HAP-1 (cell line): ENCODE results near the gene ERBB2.
A peak's percentile ranks its signal among the peaks of the same experiment; 100 is the strongest.

ENCODE experiments used
- DNase-seq, 2 experiments: peaks; one replicate each; pipeline ENCODE4 v3.0.0-alpha.2; 2016 to 2020; ENCODE audit warnings: low spot score in 2 of 2
- H3K27me3 ChIP-seq: fragments of 250-450 bp; sonication (Bioruptor Pico); 2 replicates; pipeline ENCODE4 v1.5.1; 2020; ENCODE audit warnings: low read depth, mild to moderate bottlenecking, moderate library complexity
- H3K36me3 ChIP-seq: fragments of 250-450 bp; sonication (Bioruptor Pico); replicated peaks from 2 replicates; pipeline ENCODE4 v1.5.1; 2020; ENCODE audit warnings: mild to moderate bottlenecking
- H3K4me1 ChIP-seq: fragments of 250-450 bp; sonication (Bioruptor Pico); 2 replicates; pipeline ENCODE4 v1.5.1; 2020; ENCODE audit warnings: mild to moderate bottlenecking
- H3K4me3 ChIP-seq: fragments of 250-450 bp; sonication (Bioruptor Pico); 2 replicates; pipeline ENCODE4 v1.5.1; 2020; ENCODE audit warnings: mild to moderate bottlenecking, moderate library complexity
- H3K9me3 ChIP-seq: fragments of 250-450 bp; sonication (Bioruptor Pico); 2 replicates; pipeline ENCODE4 v1.5.1; 2020; ENCODE audit warnings: mild to moderate bottlenecking, moderate library complexity
- in situ Hi-C: fragments of 300-500 bp; cut with MboI; formaldehyde crosslinking; loops from 3 replicates; pipeline ENCODE4 v1.14.3; 2020; ENCODE audit warnings: low sequenced_read_pairs, inconsistent platforms, mixed read lengths

The ERBB2 gene

DNA sequence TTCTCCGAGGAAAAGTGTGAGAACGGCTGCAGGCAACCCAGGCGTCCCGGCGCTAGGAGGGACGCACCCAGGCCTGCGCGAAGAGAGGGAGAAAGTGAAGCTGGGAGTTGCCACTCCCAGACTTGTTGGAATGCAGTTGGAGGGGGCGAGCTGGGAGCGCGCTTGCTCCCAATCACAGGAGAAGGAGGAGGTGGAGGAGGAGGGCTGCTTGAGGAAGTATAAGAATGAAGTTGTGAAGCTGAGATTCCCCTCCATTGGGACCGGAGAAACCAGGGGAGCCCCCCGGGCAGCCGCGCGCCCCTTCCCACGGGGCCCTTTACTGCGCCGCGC lies at the start of gene ERBB2:
Gene ERBB2, plus strand, starts transcription at position 247 of the 330 bp plus-strand sequence. CDS start 175 bp downstream, outside the sequence.
- H3K4me3 ChIP-seq, result peak within 1 kb of the TSS; percentile 21
- H3K4me1 ChIP-seq, result peaks cover 3% of the 10 kb centered on the region; the same call in 1 of the 2 replicates
- H3K27me3 ChIP-seq, result no peaks in the 10 kb centered on the region
- in situ Hi-C loops, result no loop called here
- DNase-seq, result peak in 1 of 2 experiments; percentile 43
- no peaks in the 10 kb centered on the region for H3K9me3 ChIP-seq
- H3K36me3 ChIP-seq, result no peaks in the 10 kb centered on the region

- Histone ChIP-seq H3K36me3 (no peaks in the 10 kb centered on the region; the same call in 1 of the 2 replicates), H3K4me3 (no peak overlapping the region), H3K27me3 (no peaks in the 10 kb centered on the region), H3K4me1 (peaks cover 16% of the 10 kb centered on the region; the same call in 1 of the 2 replicates), H3K9me3 (no peaks in the 10 kb centered on the region)
- in situ Hi-C loops, result no loop called here
- DNase-seq, result no peak
Observed at GRCh38 chr17:39650121-39650579, 49.7 kb upstream of the ERBB2 start.

GRCh38 chr17:39651923-39652586 lies 47.8 kb upstream of the ERBB2 start:
- no peaks in the 10 kb centered on the region; the same call in 1 of the 2 replicates for H3K36me3 ChIP-seq
- DNase-seq, result no peak
- peaks cover 16% of the 10 kb centered on the region; the same call in 1 of the 2 replicates for H3K4me1 ChIP-seq
- no peak overlapping the region for H3K4me3 ChIP-seq
- in situ Hi-C loops, result no loop called here
- H3K27me3 ChIP-seq, result no peaks in the 10 kb centered on the region
- H3K9me3 ChIP-seq, result no peaks in the 10 kb centered on the region

- DNase-seq, result peak; percentile 72 to 78
- Histone ChIP-seq H3K4me3 (no peak overlapping the region), H3K4me1 (peaks cover 16% of the 10 kb centered on the region; the same call in 1 of the 2 replicates), H3K36me3 (no peaks in the 10 kb centered on the region; the same call in 1 of the 2 replicates), H3K9me3 (no peaks in the 10 kb centered on the region), H3K27me3 (no peaks in the 10 kb centered on the region)
- in situ Hi-C loops, result no loop called here
Observed at GRCh38 chr17:39652587-39653315, 47.1 kb upstream of the ERBB2 start.

DNA sequence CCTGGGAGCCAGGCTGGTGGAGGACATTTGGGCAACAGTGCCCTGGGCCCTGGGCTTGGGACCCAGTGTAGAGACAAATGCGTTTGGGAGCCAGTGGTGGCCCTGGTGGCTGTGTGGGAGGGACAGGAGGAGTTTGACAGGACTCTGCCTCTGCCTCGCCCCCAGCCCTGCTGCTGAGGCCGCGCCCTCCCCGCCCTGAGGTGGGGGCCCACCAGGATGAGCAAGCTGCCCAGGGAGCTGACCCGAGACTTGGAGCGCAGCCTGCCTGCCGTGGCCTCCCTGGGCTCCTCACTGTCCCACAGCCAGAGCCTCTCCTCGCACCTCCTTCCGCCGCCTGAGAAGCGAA lies 46.6 kb upstream of the ERBB2 start:
- peaks cover 16% of the 10 kb centered on the region; the same call in 1 of the 2 replicates for H3K4me1 ChIP-seq

DNA sequence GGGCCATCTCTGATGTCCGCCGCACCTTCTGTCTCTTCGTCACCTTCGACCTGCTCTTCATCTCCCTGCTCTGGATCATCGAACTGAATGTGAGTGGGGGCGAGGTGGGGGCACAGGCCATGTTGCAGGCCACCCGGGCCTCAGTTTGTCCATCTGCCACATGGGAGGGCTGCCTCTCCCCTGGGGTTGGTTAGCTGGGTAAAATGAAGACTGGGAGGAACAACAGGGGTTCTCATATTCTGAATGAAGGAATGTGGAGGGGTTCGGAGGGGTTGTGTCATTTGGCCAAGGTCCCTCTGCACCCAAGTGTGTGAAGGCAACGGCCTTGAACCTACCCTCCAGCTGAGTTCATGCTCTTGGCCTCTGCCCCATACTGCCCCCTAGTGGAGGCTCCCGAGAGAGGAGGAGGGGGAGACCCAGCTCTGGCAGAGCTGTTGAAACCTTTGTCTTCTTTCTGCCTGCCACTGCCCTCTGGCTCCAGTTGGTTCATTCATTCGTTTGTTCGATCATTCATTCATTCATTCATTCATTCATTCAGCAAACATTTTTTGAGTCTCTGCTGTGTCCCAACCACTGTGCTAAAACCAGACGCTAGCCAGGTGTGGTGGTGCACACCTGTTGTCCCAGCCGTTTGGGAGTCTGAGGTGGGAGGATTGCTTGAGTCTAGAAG lies 46.1 kb upstream of the ERBB2 start:
- Histone ChIP-seq H3K9me3 (no peaks in the 10 kb centered on the region), H3K27me3 (no peaks in the 10 kb centered on the region), H3K36me3 (no peaks in the 10 kb centered on the region; the same call in 1 of the 2 replicates), H3K4me1 (peaks cover 16% of the 10 kb centered on the region; the same call in 1 of the 2 replicates), H3K4me3 (no peak overlapping the region)
- in situ Hi-C loops, result no loop called here
- DNase-seq, result peak; percentile 38 to 89

More for the DNA sequence above, 46.6 kb upstream of the ERBB2 start:
- DNase-seq, result no peak
- Histone ChIP-seq H3K27me3 (no peaks in the 10 kb centered on the region), H3K4me3 (no peak overlapping the region), H3K9me3 (no peaks in the 10 kb centered on the region), H3K36me3 (no peaks in the 10 kb centered on the region; the same call in 1 of the 2 replicates)
- in situ Hi-C loops, result no loop called here

- Histone ChIP-seq H3K9me3 (no peaks in the 10 kb centered on the region), H3K4me1 (peaks cover 16% of the 10 kb centered on the region; the same call in 1 of the 2 replicates), H3K36me3 (no peaks in the 10 kb centered on the region; the same call in 1 of the 2 replicates), H3K4me3 (no peak overlapping the region), H3K27me3 (no peaks in the 10 kb centered on the region)
- in situ Hi-C loops, result no loop called here
- DNase-seq, result no peak
Observed at GRCh38 chr17:39655105-39655504, 44.8 kb upstream of the ERBB2 start.

- in situ Hi-C loops, result no loop called here
- H3K36me3 ChIP-seq, result no peaks in the 10 kb centered on the region; the same call in 1 of the 2 replicates
Observed at GRCh38 chr17:39658346-39658745, 41.5 kb upstream of the ERBB2 start.

DNA sequence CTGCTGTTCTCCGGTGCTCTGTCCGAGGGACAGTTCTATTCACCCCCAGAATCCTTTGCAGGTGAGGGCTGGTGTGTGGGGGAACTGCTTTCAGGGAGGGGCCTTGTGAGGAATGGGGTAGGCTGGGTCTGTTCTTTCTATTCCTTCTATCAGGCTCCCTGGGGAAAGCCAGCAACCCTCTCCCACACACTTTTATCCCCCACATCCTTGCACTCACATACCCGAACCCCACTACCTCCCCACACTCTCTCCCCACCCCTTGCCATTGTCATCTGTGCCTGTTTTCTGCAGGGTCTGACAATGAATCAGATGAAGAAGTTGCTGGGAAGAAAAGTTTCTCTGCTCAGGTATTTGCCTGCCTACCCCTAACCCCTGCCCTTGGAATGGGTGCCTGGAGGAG lies 41.1 kb upstream of the ERBB2 start:
- Histone ChIP-seq H3K4me1 (peaks cover under 1% of the 10 kb centered on the region; the same call in 1 of the 2 replicates), H3K4me3 (no peak overlapping the region), H3K27me3 (no peaks in the 10 kb centered on the region), H3K9me3 (no peaks in the 10 kb centered on the region), H3K36me3 (no peaks in the 10 kb centered on the region; the same call in 1 of the 2 replicates)
- no peak for DNase-seq
- in situ Hi-C loops, result no loop called here

More at GRCh38 chr17:39658346-39658745, 41.5 kb upstream of the ERBB2 start:
- Histone ChIP-seq H3K27me3 (no peaks in the 10 kb centered on the region), H3K9me3 (no peaks in the 10 kb centered on the region), H3K4me3 (no peak overlapping the region), H3K4me1 (peaks cover 4% of the 10 kb centered on the region; the same call in 1 of the 2 replicates)
- DNase-seq, result no peak

- in situ Hi-C loops, result no loop called here
- H3K36me3 ChIP-seq, result no peaks in the 10 kb centered on the region
Observed at GRCh38 chr17:39659279-39660010, 40.4 kb upstream of the ERBB2 start.

DNA sequence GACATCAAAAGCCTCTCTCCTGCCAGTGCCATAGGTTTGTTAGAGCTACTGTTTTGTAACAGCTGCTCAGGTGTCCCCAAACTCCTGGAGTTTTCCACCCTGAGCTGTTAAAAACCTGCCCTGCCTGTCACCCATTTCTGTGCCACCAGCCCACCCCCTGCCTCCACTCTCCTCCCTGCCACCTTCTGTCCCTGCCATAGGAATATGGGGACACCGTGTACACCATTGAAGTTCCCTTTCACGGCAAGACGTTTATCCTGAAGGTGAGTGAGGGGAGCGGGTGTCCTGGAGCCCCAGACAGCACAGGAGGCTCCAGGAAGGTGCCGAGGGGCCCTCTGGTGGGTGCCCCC lies 39.9 kb upstream of the ERBB2 start:
- Histone ChIP-seq H3K9me3 (no peaks in the 10 kb centered on the region), H3K27me3 (no peaks in the 10 kb centered on the region), H3K4me1 (no peaks in the 10 kb centered on the region), H3K4me3 (no peak overlapping the region), H3K36me3 (no peaks in the 10 kb centered on the region)
- in situ Hi-C loops, result no loop called here
- no peak for DNase-seq

More at GRCh38 chr17:39659279-39660010, 40.4 kb upstream of the ERBB2 start:
- Histone ChIP-seq H3K9me3 (no peaks in the 10 kb centered on the region), H3K4me1 (no peaks in the 10 kb centered on the region), H3K27me3 (no peaks in the 10 kb centered on the region), H3K4me3 (no peak overlapping the region)
- no peak for DNase-seq

- DNase-seq, result no peak
- no peaks in the 10 kb centered on the region for H3K4me1 ChIP-seq
- no peak overlapping the region for H3K4me3 ChIP-seq
- H3K36me3 ChIP-seq, result no peaks in the 10 kb centered on the region
- H3K9me3 ChIP-seq, result no peaks in the 10 kb centered on the region
- H3K27me3 ChIP-seq, result no peaks in the 10 kb centered on the region
- in situ Hi-C loops, result no loop called here
Observed at GRCh38 chr17:39660397-39661385, 39.2 kb upstream of the ERBB2 start.
